IPS-NIHi7 (cell line): ENCODE results near the gene MDH2.
A peak's percentile ranks its signal among the peaks of the same experiment; 100 is the strongest.
"Not testable (repeated sequence)": the region's sequence is repeated elsewhere in the genome, so short reads cannot be mapped to it uniquely, and the experiment has no call there.

ENCODE experiments used
- DNase-seq: peaks from one replicate; pipeline ENCODE4 v3.0.0; 2012; ENCODE audit warnings: mixed read lengths; ENCODE audit errors: extremely low spot score

Gene MDH2

GRCh38 chr7:76071316-76072242 lies 23.7 kb downstream of the MDH2 start:
- no peak for DNase-seq

GRCh38 chr7:76072243-76073148 lies 24.6 kb downstream of the MDH2 start:
- no peak for DNase-seq

- peak; percentile 60 for DNase-seq
These were observed 25.6 kb downstream of the MDH2 start for GRCh38 chr7:76073335-76073990.

- DNase-seq = no peak
These were observed 26.5 kb downstream of the MDH2 start for GRCh38 chr7:76074306-76074971.

- DNase-seq = no peak
These were observed 27.1 kb downstream of the MDH2 start for GRCh38 chr7:76074972-76075370.

- no peak for DNase-seq
These were observed 29.1 kb downstream of the MDH2 start for GRCh38 chr7:76076995-76077394.

GRCh38 chr7:76077435-76077834 lies 29.5 kb downstream of the MDH2 start:
- DNase-seq = no peak

- no peak for DNase-seq
These were observed 32.3 kb downstream of the MDH2 start for GRCh38 chr7:76080204-76080603.

- DNase-seq = not testable (repeated sequence)
These were observed 36.2 kb downstream of the MDH2 start for GRCh38 chr7:76084115-76084514.

- DNase-seq = no peak
These were observed 38.2 kb downstream of the MDH2 start for GRCh38 chr7:76086070-76086469.

- not testable (repeated sequence) for DNase-seq
These were observed 39.5 kb downstream of the MDH2 start for GRCh38 chr7:76087362-76087791.

- DNase-seq = no peak
These were observed 42.1 kb downstream of the MDH2 start for GRCh38 chr7:76089865-76090475.

GRCh38 chr7:76091506-76091905 lies 43.6 kb downstream of the MDH2 start:
- no peak for DNase-seq

- not testable (repeated sequence) for DNase-seq
These were observed 45.6 kb downstream of the MDH2 start for GRCh38 chr7:76093531-76093930.

- DNase-seq = not testable (repeated sequence)
These were observed 46.4 kb downstream of the MDH2 start for GRCh38 chr7:76094326-76094725.

- DNase-seq = no peak
These were observed 48.0 kb downstream of the MDH2 start for GRCh38 chr7:76095908-76096307.

GRCh38 chr7:76101693-76102437 lies 54.0 kb downstream of the MDH2 start:
- not testable (repeated sequence) for DNase-seq

- not testable (repeated sequence) for DNase-seq
These were observed 55.9 kb downstream of the MDH2 start for GRCh38 chr7:76103788-76104187.

GRCh38 chr7:76106130-76106529 lies 58.2 kb downstream of the MDH2 start:
- not testable (repeated sequence) for DNase-seq

- DNase-seq = no peak
These were observed 59.0 kb downstream of the MDH2 start for GRCh38 chr7:76106893-76107292.
